Measurements from ENCODE around the gene IGLL5. TPM values are rescaled to one million over a fixed set of nuclear protein-coding genes. Genes with fewer than 3 reads are reported as not detected.

Gene IGLL5
- total and polyA plus RNA-seq, 2 experiments from 2014 or later = not detected

GRCh38 chr22:22849640-22850610, 37.7 kb upstream of the IGLL5 start:
- in situ Hi-C loops (cut with MboI) = no loop called here

GRCh38 chr22:22851969-22852368, 35.6 kb upstream of the IGLL5 start:
- H3K79me2 ChIP-seq (ENCODE audit: insufficient read depth) = no peaks in the 10 kb centered on the region
- H3K27ac ChIP-seq = no peak overlapping the region
- no peaks in the 10 kb centered on the region for H4K20me1 ChIP-seq (ENCODE audit: insufficient read depth)
- no peaks in the 10 kb centered on the region for H3K9me3 ChIP-seq (ENCODE audit: low read depth)
- H3K4me3 ChIP-seq = no peak overlapping the region
- H3K4me2 ChIP-seq (ENCODE audit: unreplicated experiment) = no peak overlapping the region
- DNase-seq = no peak
- peaks cover 22% of the 10 kb centered on the region for H3K27me3 ChIP-seq (replicated peaks; ENCODE audit: insufficient read depth)
- no peak for TF ChIP-seq EZH2phosphoT487 (IDR thresholded peaks at IDR 0.05; ENCODE audit: insufficient read depth, low read depth)
- no peak for TF ChIP-seq EZH2 (IDR thresholded peaks at IDR 0.05; ENCODE audit: insufficient read depth, poor library complexity, severe bottlenecking)
- in situ Hi-C loops (cut with MboI) = no loop called here
- H3F3A ChIP-seq (ENCODE audit: insufficient read depth) = no peaks in the 10 kb centered on the region
- H3K4me1 ChIP-seq (ENCODE audit: insufficient read depth) = no peaks in the 10 kb centered on the region
- H2AFZ ChIP-seq = no peak overlapping the region
- WGBS, 2 experiments (ENCODE audit: low coverage in 1 of 2, low lambda C conversion rate in 2 of 2, missing lambda C conversion rate in 2 of 2) = 84 to 91% methylated on average over 5 of the region's 5 CpGs
- no peaks in the 10 kb centered on the region for H3K9me2 ChIP-seq (ENCODE audit: insufficient read depth)
- no peaks in the 10 kb centered on the region for H3K36me3 ChIP-seq (ENCODE audit: low read depth)
- H3K9ac ChIP-seq = no peak overlapping the region

More at GRCh38 chr22:22849640-22850610, 37.7 kb upstream of the IGLL5 start:
- Histone ChIP-seq H2AFZ (no peak overlapping the region), H3K27ac (no peak overlapping the region), H3K36me3 (ENCODE audit: low read depth) (no peaks in the 10 kb centered on the region), H3K4me2 (ENCODE audit: unreplicated experiment) (no peak overlapping the region), H3K27me3 (replicated peaks; ENCODE audit: insufficient read depth) (peaks cover 40% of the 10 kb centered on the region), H3K9me3 (ENCODE audit: low read depth) (no peaks in the 10 kb centered on the region), H3K79me2 (ENCODE audit: insufficient read depth) (no peaks in the 10 kb centered on the region), H3F3A (ENCODE audit: insufficient read depth) (no peaks in the 10 kb centered on the region), H3K9ac (no peak overlapping the region), H3K4me1 (ENCODE audit: insufficient read depth) (no peaks in the 10 kb centered on the region), H3K4me3 (no peak overlapping the region), H3K9me2 (ENCODE audit: insufficient read depth) (no peaks in the 10 kb centered on the region), H4K20me1 (ENCODE audit: insufficient read depth) (no peaks in the 10 kb centered on the region)
- DNase-seq = no peak
- WGBS, 2 experiments (ENCODE audit: low coverage in 1 of 2, low lambda C conversion rate in 2 of 2, missing lambda C conversion rate in 2 of 2) = 27 to 28% methylated on average over 5 of the region's 5 CpGs
- TF ChIP-seq EZH2 (IDR thresholded peaks at IDR 0.05; ENCODE audit: insufficient read depth, poor library complexity, severe bottlenecking) = no peak
- TF ChIP-seq EZH2phosphoT487 (IDR thresholded peaks at IDR 0.05; ENCODE audit: insufficient read depth, low read depth) = no peak

GRCh38 chr22:22853713-22854112, 33.9 kb upstream of the IGLL5 start:
- Histone ChIP-seq H3K9me3 (ENCODE audit: low read depth) (no peaks in the 10 kb centered on the region), H3K79me2 (ENCODE audit: insufficient read depth) (no peaks in the 10 kb centered on the region), H3K9me2 (ENCODE audit: insufficient read depth) (no peaks in the 10 kb centered on the region), H4K20me1 (ENCODE audit: insufficient read depth) (no peaks in the 10 kb centered on the region), H3F3A (ENCODE audit: insufficient read depth) (no peaks in the 10 kb centered on the region), H3K27ac (no peak overlapping the region), H2AFZ (no peak overlapping the region), H3K4me1 (ENCODE audit: insufficient read depth) (no peaks in the 10 kb centered on the region), H3K9ac (no peak overlapping the region), H3K4me3 (no peak overlapping the region), H3K36me3 (ENCODE audit: low read depth) (no peaks in the 10 kb centered on the region), H3K4me2 (ENCODE audit: unreplicated experiment) (no peak overlapping the region), H3K27me3 (replicated peaks; ENCODE audit: insufficient read depth) (peaks cover 24% of the 10 kb centered on the region)
- in situ Hi-C loops (cut with MboI) = no loop called here
- DNase-seq = no peak
- 5 to 19% methylated on average over 2 of the region's 2 CpGs for WGBS, 2 experiments (ENCODE audit: low coverage in 1 of 2, low lambda C conversion rate in 2 of 2, missing lambda C conversion rate in 2 of 2)
- TF ChIP-seq EZH2 (IDR thresholded peaks at IDR 0.05; ENCODE audit: insufficient read depth, poor library complexity, severe bottlenecking) (no peak), EZH2phosphoT487 (IDR thresholded peaks at IDR 0.05; ENCODE audit: insufficient read depth, low read depth) (no peak)

GRCh38 chr22:22854466-22854865, 33.1 kb upstream of the IGLL5 start:
- H2AFZ ChIP-seq = no peak overlapping the region
- TF ChIP-seq EZH2 (IDR thresholded peaks at IDR 0.05; ENCODE audit: insufficient read depth, poor library complexity, severe bottlenecking) = no peak
- WGBS, 2 experiments (ENCODE audit: low coverage in 1 of 2, low lambda C conversion rate in 2 of 2, missing lambda C conversion rate in 2 of 2) = 48 to 57% methylated on average over 8 of the region's 8 CpGs

More at GRCh38 chr22:22854466-22854865, 33.1 kb upstream of the IGLL5 start:
- Histone ChIP-seq H3K27me3 (replicated peaks; ENCODE audit: insufficient read depth) (peaks cover 32% of the 10 kb centered on the region), H3K79me2 (ENCODE audit: insufficient read depth) (no peaks in the 10 kb centered on the region), H3K27ac (no peak overlapping the region), H3K4me2 (ENCODE audit: unreplicated experiment) (no peak overlapping the region), H3K36me3 (ENCODE audit: low read depth) (no peaks in the 10 kb centered on the region), H3K4me3 (no peak overlapping the region), H4K20me1 (ENCODE audit: insufficient read depth) (no peaks in the 10 kb centered on the region), H3K9me3 (ENCODE audit: low read depth) (no peaks in the 10 kb centered on the region), H3F3A (ENCODE audit: insufficient read depth) (no peaks in the 10 kb centered on the region), H3K9ac (no peak overlapping the region), H3K4me1 (ENCODE audit: insufficient read depth) (no peaks in the 10 kb centered on the region), H3K9me2 (ENCODE audit: insufficient read depth) (no peaks in the 10 kb centered on the region)
- in situ Hi-C loops (cut with MboI) = no loop called here
- DNase-seq = no peak
